Thymus (tissue), 11 donors: ENCODE measurements around the gene DNTT. TPM values are rescaled to one million over a fixed set of nuclear protein-coding genes. Genes with fewer than 3 reads are reported as not detected.

Experiments used
- DNase-seq, 9 donors: peaks; one replicate each; pipeline ENCODE4 v3.0.0-alpha.2; 2013; ENCODE audit warnings: low spot score in 9 of 9, low read depth in 6 of 9, missing footprints in 1 of 9
- H3K27ac ChIP-seq, 2 donors: one replicate each; pipeline ENCODE4 v1.5.1; 2013; ENCODE audit warnings: control low read depth in 1 of 2, low read depth in 1 of 2, low read length in 1 of 2, mild to moderate bottlenecking in 1 of 2, moderate library complexity in 1 of 2
- H3K27me3 ChIP-seq, 2 donors: one replicate each; pipeline ENCODE4 v1.5.1; 2013; ENCODE audit warnings: low read length in 1 of 2; ENCODE audit not compliant: control insufficient read depth in 2 of 2, insufficient read depth in 1 of 2
- H3K36me3 ChIP-seq, 2 donors: one replicate each; pipeline ENCODE4 v1.5.1; 2013; ENCODE audit warnings: low read length in 1 of 2, mild to moderate bottlenecking in 1 of 2, moderate library complexity in 1 of 2; ENCODE audit not compliant: control insufficient read depth in 2 of 2, insufficient read depth in 2 of 2
- H3K4me1 ChIP-seq, 2 donors: one replicate each; pipeline ENCODE4 v1.5.1; 2013; ENCODE audit warnings: low read length in 2 of 2; ENCODE audit not compliant: control insufficient read depth in 2 of 2, insufficient read depth in 2 of 2
- H3K4me3 ChIP-seq, 2 donors: one replicate each; pipeline ENCODE4 v1.5.1; 2013; ENCODE audit warnings: low read length in 2 of 2, control low read depth in 1 of 2, mild to moderate bottlenecking in 1 of 2
- H3K9me3 ChIP-seq, 2 donors: one replicate each; pipeline ENCODE4 v1.5.1; 2013; ENCODE audit warnings: low read length in 1 of 2, mild to moderate bottlenecking in 1 of 2; ENCODE audit not compliant: control insufficient read depth in 2 of 2, insufficient read depth in 1 of 2
- WGBS: extraction: QIAGEN DNeasy Blood & Tissue Kit; methylation state at CpG from one replicate; pipeline ENCODE4 v1.1.7; 2013; 5-methylcytosine and 5-hydroxymethylcytosine counted together
- polyA plus RNA-seq: library from polyadenylated mRNA; stranded (reverse); fragments of 200-250 nt; gene quantifications from one replicate; pipeline ENCODE4 v1.2.3, GENCODE V29; 2013
- total RNA-seq: library from RNA; stranded (reverse); fragments of 120-200 nt; gene quantifications from one replicate; pipeline ENCODE4 v1.2.4, GENCODE V29; 2013
- donor health status: healthy.

Gene DNTT
- total and polyA plus RNA-seq, 2 donors: 38.4 to 38.7 TPM

GRCh38 chr10:96371356-96371755 is 67.1 kb downstream of the DNTT start:
- DNase-seq: no peak
- Histone ChIP-seq H3K4me1 (peaks cover 0 to 10% of the 10 kb centered on the region in 2 donors), H3K27ac (no peak overlapping the region), H3K36me3 (no peaks in the 10 kb centered on the region), H3K27me3 (peaks cover 0 to 12% of the 10 kb centered on the region in 2 donors), H3K4me3 (no peak overlapping the region), H3K9me3 (no peaks in the 10 kb centered on the region)
- 95% methylated on average over 11 of the region's 11 CpGs for WGBS

- 93% methylated on average over 5 of the region's 5 CpGs for WGBS
Measured at GRCh38 chr10:96374004-96374403, 69.8 kb downstream of the DNTT start.

GRCh38 chr10:96374639-96374984 is 70.4 kb downstream of the DNTT start:
- Histone ChIP-seq H3K27me3 (peaks cover 0 to 28% of the 10 kb centered on the region in 2 donors), H3K36me3 (no peaks in the 10 kb centered on the region), H3K4me3 (no peak overlapping the region), H3K4me1 (peaks cover 0 to 10% of the 10 kb centered on the region in 2 donors), H3K9me3 (no peaks in the 10 kb centered on the region), H3K27ac (no peak overlapping the region)
- WGBS: 22% methylated on average over 9 of the region's 9 CpGs
- no peak for DNase-seq

More at GRCh38 chr10:96374004-96374403, 69.8 kb downstream of the DNTT start:
- H3K4me1 ChIP-seq: peaks cover 0 to 10% of the 10 kb centered on the region in 2 donors
- no peak overlapping the region for H3K27ac ChIP-seq
- peaks cover 0 to 28% of the 10 kb centered on the region in 2 donors for H3K27me3 ChIP-seq
- no peak for DNase-seq
- no peaks in the 10 kb centered on the region for H3K36me3 ChIP-seq
- H3K9me3 ChIP-seq: no peaks in the 10 kb centered on the region
- H3K4me3 ChIP-seq: no peak overlapping the region

DNA sequence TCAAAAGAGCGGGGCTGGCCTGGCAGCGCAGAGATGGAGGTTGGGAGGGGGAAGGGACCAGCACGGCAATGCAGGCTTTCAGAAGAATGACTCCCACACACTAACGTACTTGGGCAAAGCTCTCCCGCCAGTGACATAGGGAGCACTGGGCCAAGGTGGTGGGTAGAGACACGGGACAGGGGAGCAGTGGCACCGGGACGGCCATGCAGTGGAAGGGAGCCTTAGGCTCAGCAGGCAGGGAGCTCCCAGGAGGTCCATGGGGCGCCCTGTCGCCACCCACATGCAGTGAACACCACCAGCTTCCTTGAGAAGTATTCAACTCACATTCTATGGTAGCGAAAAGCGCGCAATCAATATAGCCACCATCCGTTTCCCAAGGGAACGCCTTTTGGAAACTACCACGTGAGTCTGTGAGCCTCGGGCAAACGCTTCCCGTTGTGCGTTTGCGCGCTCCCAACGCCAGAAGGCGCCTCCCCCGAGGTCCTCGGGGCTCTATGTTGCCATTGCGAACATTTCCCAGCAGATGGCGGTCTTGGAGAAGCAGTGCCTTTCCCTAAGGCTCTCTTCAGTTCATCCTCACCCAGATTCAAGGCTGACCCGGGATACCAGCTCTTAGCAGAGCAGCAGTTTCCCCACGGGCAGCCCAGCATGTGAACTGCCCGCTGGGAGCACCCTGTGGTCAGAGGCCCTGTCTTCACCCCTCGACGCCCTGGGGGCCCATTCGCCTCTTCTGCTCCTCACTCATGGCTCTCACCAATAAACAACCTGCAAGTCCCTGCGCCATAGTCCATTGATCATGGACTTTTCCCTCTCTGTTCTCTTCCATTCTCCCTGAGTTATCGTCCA is 71.0 kb downstream of the DNTT start:
- Histone ChIP-seq H3K36me3 (no peaks in the 10 kb centered on the region), H3K4me3 (peak overlapping the region; percentile 29 to 48), H3K4me1 (peaks cover 0 to 10% of the 10 kb centered on the region in 2 donors), H3K27ac (no peak overlapping the region), H3K27me3 (peaks cover 0 to 28% of the 10 kb centered on the region in 2 donors), H3K9me3 (no peaks in the 10 kb centered on the region)
- 9% methylated on average over 36 of the region's 36 CpGs for WGBS
- DNase-seq: peak; percentile 43 to 86 (median 68)

DNA sequence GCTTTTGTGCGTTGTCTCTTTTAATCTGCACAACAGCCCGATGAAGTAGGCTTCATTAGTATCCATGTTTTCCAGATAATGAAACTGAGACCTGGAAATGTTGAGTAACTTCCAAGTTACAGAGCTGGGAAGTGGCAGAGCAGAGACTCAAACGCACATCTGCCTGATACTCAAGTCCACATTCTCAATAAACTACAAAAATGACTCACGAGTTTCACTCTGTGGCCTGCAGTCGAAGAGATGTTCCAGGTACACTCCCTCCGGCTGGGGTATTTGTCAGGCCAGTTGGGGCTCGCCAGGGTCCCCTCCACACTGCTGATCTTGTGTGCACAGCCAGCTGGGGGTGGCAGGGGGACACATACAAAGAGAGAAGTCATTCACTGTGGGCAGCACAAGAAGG is 72.2 kb downstream of the DNTT start:
- no peaks in the 10 kb centered on the region for H3K9me3 ChIP-seq
- no peak for DNase-seq
- H3K27ac ChIP-seq: no peak overlapping the region
- WGBS: 96% methylated on average over 7 of the region's 7 CpGs
- no peak overlapping the region for H3K4me3 ChIP-seq
- H3K36me3 ChIP-seq: no peaks in the 10 kb centered on the region
- H3K4me1 ChIP-seq: peaks cover 0 to 10% of the 10 kb centered on the region in 2 donors
- peaks cover 0 to 28% of the 10 kb centered on the region in 2 donors for H3K27me3 ChIP-seq

DNA sequence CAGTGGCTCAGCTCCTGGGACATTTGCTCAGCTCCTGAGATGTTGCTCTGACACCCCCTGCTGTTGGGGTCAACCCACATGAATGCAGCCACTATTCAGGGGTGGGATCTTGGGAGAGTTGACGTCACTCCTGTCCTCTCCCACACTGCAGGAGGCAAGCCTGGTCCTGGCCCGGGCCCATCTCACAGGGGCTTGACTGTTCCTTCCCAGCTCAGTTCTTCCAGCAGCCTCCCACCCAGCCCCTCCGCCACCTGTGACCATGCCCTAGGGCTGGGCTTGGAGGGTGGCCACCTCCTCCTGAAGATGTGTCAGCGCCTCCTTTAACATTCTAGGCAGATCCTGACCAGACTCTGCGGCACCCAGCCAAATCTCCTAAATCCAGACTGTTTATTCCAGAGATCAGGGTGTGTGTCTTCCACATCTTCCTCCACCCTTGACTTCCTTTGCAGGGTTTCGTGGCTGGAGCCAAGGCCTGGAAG is 73.6 kb downstream of the DNTT start:
- WGBS: 88% methylated on average over 6 of the region's 6 CpGs
- no peak for DNase-seq
- no peaks in the 10 kb centered on the region for H3K9me3 ChIP-seq

DNA sequence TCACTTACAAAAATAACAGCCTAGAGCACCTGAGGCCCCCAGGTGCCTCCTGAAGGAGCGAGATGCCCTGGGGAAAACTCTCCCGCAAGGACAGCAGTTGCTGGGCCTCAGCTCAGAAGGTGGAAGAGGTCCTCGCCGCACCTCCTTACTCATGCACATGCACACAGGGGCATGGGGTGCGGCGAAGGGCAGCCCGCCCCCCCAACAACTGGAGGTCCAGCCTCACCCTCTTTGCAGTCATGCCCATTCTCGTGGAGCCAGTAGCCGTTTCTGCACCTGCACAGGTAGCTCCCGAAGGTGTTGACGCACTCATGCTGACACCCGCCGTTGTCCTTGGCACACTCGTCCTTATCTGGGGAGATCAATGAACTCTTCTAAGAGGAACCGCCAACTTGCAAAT is 74.5 kb downstream of the DNTT start:
- Histone ChIP-seq H3K36me3 (no peaks in the 10 kb centered on the region), H3K9me3 (no peaks in the 10 kb centered on the region), H3K4me3 (no peak overlapping the region), H3K4me1 (peaks cover 0 to 10% of the 10 kb centered on the region in 2 donors), H3K27ac (no peak overlapping the region), H3K27me3 (peaks cover 0 to 28% of the 10 kb centered on the region in 2 donors)
- 92% methylated on average over 15 of the region's 15 CpGs for WGBS
- DNase-seq: no peak

More for the DNA sequence above, 73.6 kb downstream of the DNTT start:
- Histone ChIP-seq H3K36me3 (no peaks in the 10 kb centered on the region), H3K4me3 (no peak overlapping the region), H3K4me1 (peaks cover 0 to 10% of the 10 kb centered on the region in 2 donors), H3K27ac (no peak overlapping the region), H3K27me3 (peaks cover 0 to 28% of the 10 kb centered on the region in 2 donors)

DNA sequence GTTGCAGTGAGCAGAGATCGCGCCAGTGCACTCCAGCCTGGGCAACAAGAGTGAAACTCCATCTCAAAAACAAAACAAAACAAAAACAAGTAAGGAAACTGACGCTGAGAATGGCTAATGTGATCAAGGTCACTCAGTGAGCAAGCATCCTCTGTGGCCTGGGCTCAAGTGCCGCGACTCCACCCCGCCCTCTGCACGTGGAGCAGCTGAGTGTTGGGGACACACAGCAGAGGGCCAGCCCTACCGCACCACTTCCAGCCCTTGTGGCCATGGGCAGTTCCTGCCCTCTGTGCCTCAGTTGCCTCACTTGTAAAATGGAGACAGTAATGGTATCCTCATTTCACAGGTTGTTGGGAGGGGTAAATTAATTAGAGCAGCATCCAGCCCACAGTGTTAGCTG is 75.5 kb downstream of the DNTT start:
- peaks cover 0 to 5% of the 10 kb centered on the region in 2 donors for H3K4me1 ChIP-seq
- H3K27ac ChIP-seq: no peak overlapping the region
- 95% methylated on average over 8 of the region's 8 CpGs for WGBS
- H3K27me3 ChIP-seq: peaks cover 0 to 23% of the 10 kb centered on the region in 2 donors
- H3K9me3 ChIP-seq: no peaks in the 10 kb centered on the region
- DNase-seq: no peak
- H3K4me3 ChIP-seq: no peak overlapping the region
- no peaks in the 10 kb centered on the region for H3K36me3 ChIP-seq

- Histone ChIP-seq H3K9me3 (no peaks in the 10 kb centered on the region), H3K4me3 (no peak overlapping the region), H3K36me3 (no peaks in the 10 kb centered on the region), H3K27ac (no peak overlapping the region), H3K4me1 (no peaks in the 10 kb centered on the region), H3K27me3 (peaks cover 0 to 20% of the 10 kb centered on the region in 2 donors)
- WGBS: 95% methylated on average over 7 of the region's 7 CpGs
- DNase-seq: no peak
Measured at GRCh38 chr10:96380821-96381220, 76.6 kb downstream of the DNTT start.
